DMS114 treated with DMSO at 0.1 percent for 48 hours (cell line): ENCODE data around the gene ATCAY.
"Not testable (repeated sequence)": the region's sequence is repeated elsewhere in the genome, so short reads cannot be mapped to it uniquely, and the experiment has no call there.

Source experiments
- DNase-seq: peaks from one replicate; lab custom pipeline; 2025; ENCODE audit not compliant: unreplicated experiment; lab: John Stamatoyannopoulos, UW

ATCAY gene

DNA sequence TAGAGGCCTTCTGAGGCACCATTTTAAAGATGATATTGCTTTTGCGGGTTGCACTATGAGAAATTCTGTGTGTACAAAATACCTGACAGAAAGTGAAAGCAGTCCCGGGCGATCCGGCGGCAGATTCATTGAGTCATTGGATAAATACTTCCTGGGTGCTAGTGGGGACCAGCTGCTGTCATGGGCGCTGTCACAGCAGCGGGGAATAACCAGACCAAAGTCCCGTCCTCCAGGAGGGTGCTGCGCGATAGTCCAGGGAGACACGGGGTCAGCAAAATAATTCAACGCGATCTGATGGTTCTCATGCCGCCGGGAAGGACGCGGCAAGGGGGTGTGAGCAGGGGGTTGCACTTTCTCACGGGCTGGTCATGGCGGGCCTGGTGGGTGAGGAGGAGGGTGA lies 25.2 kb upstream of the ATCAY start:
- no peak for DNase-seq

GRCh38 chr19:3857449-3858003 lies 23.0 kb upstream of the ATCAY start:
- no peak for DNase-seq

GRCh38 chr19:3860499-3860898 lies 20.0 kb upstream of the ATCAY start:
- DNase-seq, result no peak

GRCh38 chr19:3862826-3863500 lies 17.5 kb upstream of the ATCAY start:
- DNase-seq, result no peak

GRCh38 chr19:3863648-3864047 lies 16.8 kb upstream of the ATCAY start:
- no peak for DNase-seq

GRCh38 chr19:3866910-3867638 lies 13.4 kb upstream of the ATCAY start:
- no peak for DNase-seq

- no peak for DNase-seq
Observed at GRCh38 chr19:3867971-3868769, 12.3 kb upstream of the ATCAY start.

DNA sequence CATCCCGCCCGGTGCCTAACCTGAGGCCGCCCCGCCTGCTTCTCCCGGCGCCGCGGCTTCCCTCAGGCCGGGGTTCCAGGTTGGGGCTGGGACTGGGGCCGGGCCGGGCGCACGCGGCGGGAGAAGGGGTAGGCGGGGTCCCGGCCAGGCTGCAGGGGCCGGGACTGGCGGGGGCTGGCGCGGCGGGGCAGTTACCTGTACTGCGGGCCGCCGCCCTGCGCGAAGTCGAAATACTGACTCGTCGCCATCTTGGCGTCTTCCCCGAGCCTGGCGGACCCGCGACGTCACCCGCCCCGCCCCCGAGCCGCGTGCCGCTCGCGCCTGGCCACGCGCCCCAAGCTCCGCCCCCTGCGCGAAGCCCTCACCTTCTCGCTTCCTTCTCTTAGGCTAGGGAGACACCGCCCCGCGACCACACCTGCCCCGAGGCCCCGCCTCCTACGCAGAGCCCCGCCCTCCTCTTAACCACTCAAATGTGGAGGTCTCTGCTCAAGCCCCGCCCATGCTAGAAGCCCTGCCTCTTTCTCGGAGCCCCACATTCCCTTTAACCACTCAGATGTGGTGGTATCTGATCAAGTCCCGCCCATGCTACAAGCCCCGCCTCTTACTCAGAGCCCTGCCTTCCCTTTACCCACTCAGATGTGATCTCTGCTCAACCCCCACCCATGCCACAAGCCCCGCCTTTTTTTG lies 11.6 kb upstream of the ATCAY start, which contains the start of gene ZFR2:
ZFR2 (minus strand) TSS at position 269 of the 687 bp plus-strand sequence; CDS start at position 248, 21 bp downstream.
- peak; percentile 15 for DNase-seq

GRCh38 chr19:3873151-3873550 lies 7.3 kb upstream of the ATCAY start:
- DNase-seq, result no peak

DNA sequence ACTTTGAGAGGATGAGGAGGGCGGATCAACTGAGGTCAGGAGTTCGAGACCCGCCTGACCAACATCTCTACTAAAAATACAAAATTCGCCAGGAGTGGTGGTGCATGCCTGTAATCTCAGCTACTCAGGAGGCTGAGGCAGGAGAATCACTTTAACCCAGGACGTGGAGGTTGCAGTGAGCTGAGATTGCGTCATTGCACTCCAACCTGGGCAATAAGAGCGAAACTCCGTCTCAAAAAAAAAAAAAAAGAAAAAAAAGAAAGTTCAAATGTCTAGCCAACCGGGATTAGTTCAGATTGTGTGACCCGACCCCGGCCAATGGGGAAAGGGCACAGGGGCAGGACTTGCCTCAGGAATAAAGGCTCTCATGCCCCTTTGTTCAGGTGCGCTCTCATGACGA lies 5.8 kb upstream of the ATCAY start:
- DNase-seq, result not testable (repeated sequence)

GRCh38 chr19:3879656-3880055 lies 829 bp upstream of the ATCAY start:
- DNase-seq, result no peak

- no peak for DNase-seq
Observed at GRCh38 chr19:3881272-3882040, 971 bp downstream of the ATCAY start.

DNA sequence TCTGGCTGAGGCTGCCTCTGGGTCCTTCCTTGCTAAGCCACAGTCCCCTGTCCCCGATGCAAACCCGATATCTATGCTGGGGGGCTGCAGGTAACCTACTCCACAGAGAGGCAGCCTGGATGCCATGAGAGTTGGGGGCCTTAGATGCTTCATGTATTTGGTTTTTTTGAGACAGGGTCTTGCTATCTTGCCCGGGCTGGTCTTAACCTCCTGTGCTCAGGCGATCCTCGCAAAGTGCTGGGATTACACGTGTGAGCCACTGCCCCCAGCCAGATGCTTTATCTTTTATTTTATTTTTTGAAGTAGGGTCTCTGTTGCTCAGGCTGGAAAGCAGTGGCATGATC lies 1.5 kb downstream of the ATCAY start:
- DNase-seq, result no peak

DNA sequence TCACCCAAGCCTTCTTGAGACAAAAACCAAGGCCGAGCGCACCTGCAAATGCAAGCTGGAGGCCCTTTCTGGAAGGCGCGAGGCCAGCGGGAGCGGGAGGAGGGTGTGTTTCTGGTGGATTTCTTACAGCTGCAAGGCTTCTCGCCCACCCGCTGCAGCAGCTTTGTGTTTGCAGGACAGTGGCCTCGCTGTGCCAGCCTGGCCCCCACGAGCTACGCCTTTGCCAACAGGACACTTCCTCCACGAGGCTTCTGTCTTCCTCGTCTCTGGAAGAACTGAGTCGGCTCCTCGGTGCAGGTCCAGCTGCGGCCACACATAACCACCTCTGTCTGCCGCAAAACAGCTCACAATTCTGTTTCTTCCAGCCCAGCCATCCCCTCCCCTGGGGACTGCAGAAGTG lies 10.1 kb downstream of the ATCAY start:
- no peak for DNase-seq

GRCh38 chr19:3893509-3894179 lies 13.2 kb downstream of the ATCAY start:
- DNase-seq, result no peak

GRCh38 chr19:3894959-3895358 lies 14.5 kb downstream of the ATCAY start:
- DNase-seq, result not testable (repeated sequence)

- no peak for DNase-seq
Observed at GRCh38 chr19:3895788-3896187, 15.3 kb downstream of the ATCAY start.

- no peak for DNase-seq
Observed at GRCh38 chr19:3897936-3898335, 17.5 kb downstream of the ATCAY start.

GRCh38 chr19:3898426-3898825 lies 17.9 kb downstream of the ATCAY start:
- DNase-seq, result no peak
